WTC11 (cell line): ENCODE data around the gene AASS. TPM values are rescaled to one million over a fixed set of nuclear protein-coding genes. Genes with fewer than 3 reads are reported as not detected.

Experiments
- ATAC-seq: fragments of 200-7000 bp; cut with Tn5 transposase; 2 replicates; pipeline ENCODE4 v1.10.0; 2021; ENCODE audit warnings: mild to moderate bottlenecking, moderate library complexity
- CTCF ChIA-PET: fragments of 300-600 bp; sonication (Branson Sonifier 250); formaldehyde crosslinking; loops from one replicate; lab custom pipeline; 2021; ENCODE audit warnings: antibody characterized with exemption; lab: Charles Lee
- POLR2A ChIA-PET: fragments of 350-600 bp; sonication (Branson Sonifier 250); formaldehyde crosslinking; loops from one replicate; lab custom pipeline; 2021; ENCODE audit warnings: antibody characterized with exemption; lab: Charles Lee
- DNase-seq: peaks from one replicate; pipeline ENCODE4 v3.0.0; 2021; ENCODE audit warnings: low spot score
- H3K27ac Mint-ChIP-seq: 2 replicates; pipeline ENCODE4 v1.8.0; 2021; ENCODE audit warnings: mixed read lengths
- H3K27me3 Mint-ChIP-seq: 2 replicates; pipeline ENCODE4 v1.8.0; 2021; ENCODE audit warnings: low read depth, mild to moderate bottlenecking, moderate library complexity, mixed read lengths
- H3K36me3 Mint-ChIP-seq: 2 replicates; pipeline ENCODE4 v1.8.0; 2021; ENCODE audit warnings: mixed read lengths
- H3K4me1 Mint-ChIP-seq: 2 replicates; pipeline ENCODE4 v1.8.0; 2022; ENCODE audit warnings: mixed read lengths
- H3K4me3 Mint-ChIP-seq: 2 replicates; pipeline ENCODE4 v1.8.0; 2021; ENCODE audit warnings: mild to moderate bottlenecking, moderate library complexity, mixed read lengths
- H3K9me3 Mint-ChIP-seq: 2 replicates; pipeline ENCODE4 v1.8.0; 2021; ENCODE audit warnings: mixed read lengths
- ATF1 ChIP-seq: sonication (generic); formaldehyde crosslinking; IDR thresholded peaks from 2 replicates; pipeline ENCODE4 v1.8.1; 2023; ENCODE audit warnings: mild to moderate bottlenecking, moderate library complexity, missing genetic modification reagents
- E2F4 ChIP-seq: sonication (generic); formaldehyde crosslinking; IDR thresholded peaks from 2 replicates; pipeline ENCODE4 v1.8.1; 2022; ENCODE audit warnings: low read depth, mild to moderate bottlenecking, moderate library complexity, missing genetic modification reagents, borderline replicate concordance
- EMX1 ChIP-seq: fragments of 250-450 bp; sonication (Bioruptor Pico); IDR thresholded peaks from 2 replicates; pipeline ENCODE4 v1.8.0; 2021; ENCODE audit warnings: mild to moderate bottlenecking
- ERG ChIP-seq: fragments of 250-450 bp; sonication (Bioruptor Pico); IDR thresholded peaks from 2 replicates; pipeline ENCODE4 v1.8.0; 2021; ENCODE audit warnings: mild to moderate bottlenecking
- ETV6 ChIP-seq: sonication (generic); formaldehyde crosslinking; IDR thresholded peaks from 2 replicates; pipeline ENCODE4 v1.8.1; 2022; ENCODE audit warnings: mild to moderate bottlenecking, missing genetic modification reagents
- FOXK1 ChIP-seq: sonication (generic); formaldehyde crosslinking; IDR thresholded peaks from 2 replicates; pipeline ENCODE4 v1.8.0; 2022; ENCODE audit warnings: mild to moderate bottlenecking, moderate library complexity, missing genetic modification reagents
- GRHL2 ChIP-seq: fragments of 250-450 bp; sonication (Bioruptor Pico); IDR thresholded peaks from 2 replicates; pipeline ENCODE4 v1.8.0; 2022; ENCODE audit warnings: mild to moderate bottlenecking, moderate library complexity; ENCODE audit not compliant: insufficient replicate concordance, severe bottlenecking
- JUN ChIP-seq: sonication (generic); formaldehyde crosslinking; IDR thresholded peaks from 2 replicates; pipeline ENCODE4 v1.8.0; 2023; ENCODE audit warnings: mild to moderate bottlenecking, missing genetic modification reagents
- MAX ChIP-seq: sonication (generic); formaldehyde crosslinking; IDR thresholded peaks from 2 replicates; pipeline ENCODE4 v1.8.0; 2022; ENCODE audit warnings: mild to moderate bottlenecking, missing genetic modification reagents
- NFATC4 ChIP-seq: fragments of 250-450 bp; sonication (Bioruptor Pico); IDR thresholded peaks from 2 replicates; pipeline ENCODE4 v1.9.0; 2021; ENCODE audit warnings: mild to moderate bottlenecking
- NFE2L1 ChIP-seq: sonication (generic); formaldehyde crosslinking; IDR thresholded peaks from 2 replicates; pipeline ENCODE4 v1.8.1; 2023; ENCODE audit warnings: missing genetic modification reagents
- NFYB ChIP-seq: sonication (generic); formaldehyde crosslinking; conservative IDR thresholded peaks from 2 replicates; pipeline ENCODE4 v1.8.0; 2022; ENCODE audit warnings: low read depth, missing genetic modification reagents
- PRDM15 ChIP-seq: sonication (generic); formaldehyde crosslinking; IDR thresholded peaks from 2 replicates; pipeline ENCODE4 v1.8.0; 2022; ENCODE audit warnings: missing genetic modification reagents
- PRRX2 ChIP-seq: fragments of 250-450 bp; sonication (Bioruptor Pico); IDR thresholded peaks from 2 replicates; pipeline ENCODE4 v1.8.0; 2021; ENCODE audit warnings: mild to moderate bottlenecking
- SP1 ChIP-seq: sonication (generic); formaldehyde crosslinking; conservative IDR thresholded peaks from 2 replicates; pipeline ENCODE4 v1.8.1; 2022; ENCODE audit warnings: missing genetic modification reagents
- TEAD1 ChIP-seq: sonication (generic); formaldehyde crosslinking; IDR thresholded peaks from 2 replicates; pipeline ENCODE4 v1.8.0; 2022; ENCODE audit warnings: mild to moderate bottlenecking, missing genetic modification reagents
- USF1 ChIP-seq: sonication (generic); formaldehyde crosslinking; IDR thresholded peaks from 2 replicates; pipeline ENCODE4 v1.8.0; 2022; ENCODE audit warnings: mild to moderate bottlenecking, missing genetic modification reagents
- ZNF416 ChIP-seq: fragments of 250-450 bp; sonication (Bioruptor Pico); IDR thresholded peaks from 2 replicates; pipeline ENCODE4 v1.9.0; 2021; ENCODE audit warnings: mild to moderate bottlenecking, inconsistent platforms
- ZNF423 ChIP-seq: fragments of 250-450 bp; sonication (Bioruptor Pico); IDR thresholded peaks from 2 replicates; pipeline ENCODE4 v2.1.2; 2022; ENCODE audit warnings: mild to moderate bottlenecking, moderate library complexity
- ZNF425 ChIP-seq: fragments of 250-450 bp; sonication (Bioruptor Pico); conservative IDR thresholded peaks from 2 replicates; pipeline ENCODE4 v1.9.0; 2021; ENCODE audit warnings: mild to moderate bottlenecking
- ZNF532 ChIP-seq: fragments of 250-450 bp; sonication (Bioruptor Pico); IDR thresholded peaks from 2 replicates; pipeline ENCODE4 v1.9.0; 2021; ENCODE audit warnings: mild to moderate bottlenecking, borderline replicate concordance
- total RNA-seq: library from RNA; stranded (reverse); gene quantifications from 3 replicates; pipeline ENCODE4 v1.2.3, GENCODE V29; 2021

Gene AASS
- total RNA-seq, 1 experiment from 2014 or later = 308 TPM

- TF ChIP-seq MAX (CRISPR knock-in tag) = no peak
- peak; percentile 12; the same call in 1 of the 2 replicates for TF ChIP-seq NFATC4 (CRISPR knock-in tag)
- no peak for TF ChIP-seq ETV6 (CRISPR knock-in tag)
- peak; percentile 20; the same call in 1 of the 2 replicates for TF ChIP-seq ERG (CRISPR knock-in tag)
- TF ChIP-seq PRDM15 (CRISPR knock-in tag) = no peak
- peak; percentile 51 for TF ChIP-seq PRRX2 (CRISPR knock-in tag)
- TF ChIP-seq JUN (CRISPR knock-in tag) = no peak
- no peak for TF ChIP-seq ZNF423 (CRISPR knock-in tag)
- TF ChIP-seq NFE2L1 = no peak
- TF ChIP-seq USF1 (CRISPR knock-in tag) = no peak
- no peak for TF ChIP-seq E2F4 (CRISPR knock-in tag)
- TF ChIP-seq SP1 (CRISPR knock-in tag) = no peak
- no peak for TF ChIP-seq FOXK1 (CRISPR knock-in tag)
- TF ChIP-seq ZNF425 (CRISPR knock-in tag) = peak; percentile 80
- TF ChIP-seq EMX1 (CRISPR knock-in tag) = peak; percentile 85
- TF ChIP-seq TEAD1 (CRISPR knock-in tag) = no peak
- no peak for TF ChIP-seq GRHL2 (CRISPR knock-in tag)
- no peak for TF ChIP-seq ATF1 (CRISPR knock-in tag)
- peak; percentile 74; the same call in 1 of the 2 replicates for TF ChIP-seq ZNF416 (CRISPR knock-in tag)
- peak; percentile 56; the same call in 1 of the 2 replicates for TF ChIP-seq ZNF532 (CRISPR knock-in tag)
- no peak for TF ChIP-seq NFYB (CRISPR knock-in tag)
- Mint-ChIP-seq H3K27me3 (no peaks in the 10 kb centered on the region), H3K9me3 (0 out of 2 replicates have a peak, but pooled peaks cover 7% of the 10 kb centered on the region), H3K4me1 (peaks cover 12% of the 10 kb centered on the region), H3K36me3 (peaks cover 29% of the 10 kb centered on the region), H3K4me3 (no peak overlapping the region), H3K27ac (no peak overlapping the region)
- ATAC-seq = peak; percentile 5; the same call in 1 of the 2 replicates
- DNase-seq = no peak
- ChIA-PET CTCF (no interaction called here), POLR2A (no interaction called here)
Measured at GRCh38 chr7:122072272-122072671, 71.8 kb downstream of the AASS start.
